Right lobe of liver (tissue), 4 donors: ENCODE measurements around the gene PLCL1.

Experiments
- CTCF ChIP-seq, 4 donors: fragments of 200-600 bp in 3 of 4; fragments of 450-650 bp in 1 of 4; IDR thresholded peaks; one replicate each; pipeline versions ENCODE4 v1.5.1 to v1.8.0; 2016 to 2022; ENCODE audit warnings: antibody characterized with exemption in 4 of 4, mild to moderate bottlenecking in 2 of 4
- POLR2A ChIP-seq: fragments of 450-650 bp; IDR thresholded peaks from one replicate; pipeline ENCODE4 v1.6.1; 2017; ENCODE audit warnings: antibody characterized with exemption, mild to moderate bottlenecking
- donor health status: DM: no; HTN: no; CAD: no.
- donor health status: DM: no; HTN: no; CAD: no.
- donor health status: DM: no; HTN: yes; CAD: no.

- no peak for TF ChIP-seq CTCF (IDR thresholded peaks at IDR 0.05)
- TF ChIP-seq POLR2A, result no peak
Measured at GRCh38 chr2:198178766-198179165, 374.4 kb downstream of the PLCL1 start.
